Neural crest cell (in vitro differentiated cells): ENCODE results near the gene PDCD2L. TPM values are rescaled to one million over a fixed set of nuclear protein-coding genes. Genes with fewer than 3 reads are reported as not detected.
A peak's percentile ranks its signal among the peaks of the same experiment; 100 is the strongest.

Source experiments
- DNase-seq: peaks from one replicate; pipeline ENCODE4 v3.0.0; 2021; ENCODE audit warnings: low read depth, mixed read lengths, low spot score
- H3K27ac Mint-ChIP-seq: one replicate; pipeline ENCODE4 v1.8.0; 2021; ENCODE audit warnings: mild to moderate bottlenecking, mixed read lengths; ENCODE audit not compliant: unreplicated experiment
- H3K27me3 Mint-ChIP-seq: 2 replicates; pipeline ENCODE4 v1.8.0; 2021; ENCODE audit warnings: low read depth, mild to moderate bottlenecking, mixed read lengths
- H3K36me3 Mint-ChIP-seq: 2 replicates; pipeline ENCODE4 v1.8.0; 2021; ENCODE audit warnings: low read depth, mild to moderate bottlenecking, mixed read lengths
- H3K4me1 Mint-ChIP-seq: 2 replicates; pipeline ENCODE4 v1.8.0; 2021; ENCODE audit warnings: mixed read lengths
- H3K4me3 Mint-ChIP-seq: one replicate; pipeline ENCODE4 v1.8.0; 2021; ENCODE audit warnings: mild to moderate bottlenecking, mixed read lengths
- H3K9me3 Mint-ChIP-seq: 2 replicates; pipeline ENCODE4 v1.8.0; 2021; ENCODE audit warnings: mixed read lengths
- total RNA-seq: library from RNA; stranded (reverse); gene quantifications from 2 replicates; pipeline ENCODE4 v1.2.1, GENCODE V29; 2021
- TF ChIP-seq, protein P1 (sequence below): fragments of 200-600 bp; sonication (generic); conservative IDR thresholded peaks from 2 replicates; pipeline ENCODE4 v1.5.0; 2021; ENCODE audit warnings: antibody characterized with exemption, mild to moderate bottlenecking

Gene PDCD2L
- total RNA-seq, 1 donor from 2014 or later = 12.9 TPM

DNA sequence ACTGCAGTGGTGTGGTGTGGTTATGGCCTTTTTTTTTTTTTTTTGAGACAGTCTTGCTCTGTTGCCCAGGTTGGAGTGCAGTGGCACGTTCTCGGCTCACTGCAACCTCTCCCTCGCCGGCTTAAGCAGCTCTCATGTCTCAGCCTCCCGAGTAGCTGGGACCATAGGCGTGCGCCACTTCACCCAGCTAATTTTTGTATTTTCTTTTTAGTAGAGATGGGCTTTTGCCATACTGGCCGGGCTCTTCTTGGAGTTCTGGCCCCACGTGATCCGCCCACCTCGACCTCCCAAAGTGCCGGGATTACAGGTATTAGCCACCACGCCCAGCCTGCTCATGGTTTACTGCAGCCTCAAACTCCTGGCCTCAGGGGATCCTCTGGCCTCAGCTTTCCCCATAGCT is 7.0 kb downstream of the PDCD2L start:
- Mint-ChIP-seq H3K36me3 (peaks cover 2% of the 10 kb centered on the region), H3K9me3 (no peaks in the 10 kb centered on the region), H3K4me3 (no peak overlapping the region), H3K4me1 (no peaks in the 10 kb centered on the region), H3K27me3 (no peaks in the 10 kb centered on the region), H3K27ac (no peak overlapping the region)
- TF ChIP-seq, protein P1, sequence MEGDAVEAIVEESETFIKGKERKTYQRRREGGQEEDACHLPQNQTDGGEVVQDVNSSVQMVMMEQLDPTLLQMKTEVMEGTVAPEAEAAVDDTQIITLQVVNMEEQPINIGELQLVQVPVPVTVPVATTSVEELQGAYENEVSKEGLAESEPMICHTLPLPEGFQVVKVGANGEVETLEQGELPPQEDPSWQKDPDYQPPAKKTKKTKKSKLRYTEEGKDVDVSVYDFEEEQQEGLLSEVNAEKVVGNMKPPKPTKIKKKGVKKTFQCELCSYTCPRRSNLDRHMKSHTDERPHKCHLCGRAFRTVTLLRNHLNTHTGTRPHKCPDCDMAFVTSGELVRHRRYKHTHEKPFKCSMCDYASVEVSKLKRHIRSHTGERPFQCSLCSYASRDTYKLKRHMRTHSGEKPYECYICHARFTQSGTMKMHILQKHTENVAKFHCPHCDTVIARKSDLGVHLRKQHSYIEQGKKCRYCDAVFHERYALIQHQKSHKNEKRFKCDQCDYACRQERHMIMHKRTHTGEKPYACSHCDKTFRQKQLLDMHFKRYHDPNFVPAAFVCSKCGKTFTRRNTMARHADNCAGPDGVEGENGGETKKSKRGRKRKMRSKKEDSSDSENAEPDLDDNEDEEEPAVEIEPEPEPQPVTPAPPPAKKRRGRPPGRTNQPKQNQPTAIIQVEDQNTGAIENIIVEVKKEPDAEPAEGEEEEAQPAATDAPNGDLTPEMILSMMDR = no peak
- no peak for DNase-seq

DNA sequence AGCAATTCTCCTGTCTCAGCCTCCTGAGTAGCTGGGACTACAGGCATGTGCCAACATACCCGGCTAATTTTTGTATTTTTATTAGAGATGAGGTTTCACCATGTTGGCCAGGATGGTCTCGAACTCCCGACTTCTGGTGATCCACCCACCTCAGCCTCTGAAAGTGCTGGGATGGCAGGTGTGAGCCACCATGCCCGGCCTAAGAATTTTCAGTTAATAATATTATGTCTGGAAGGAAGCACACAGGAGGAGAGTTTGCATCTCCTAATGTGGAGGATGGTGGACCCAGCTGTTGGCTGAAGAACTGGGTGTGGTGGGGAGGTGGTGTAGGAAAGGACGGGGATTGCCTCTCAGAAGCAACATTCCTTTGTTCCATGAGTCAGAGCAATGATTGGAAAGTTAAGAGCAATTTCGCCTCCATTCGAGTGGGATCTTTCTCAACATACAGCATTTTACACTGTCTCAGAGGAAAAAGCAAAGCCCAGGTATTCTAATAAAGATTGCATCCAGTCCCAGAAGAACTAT is 11.9 kb downstream of the PDCD2L start:
- Mint-ChIP-seq H3K4me3 (no peak overlapping the region), H3K27me3 (no peaks in the 10 kb centered on the region), H3K27ac (no peak overlapping the region), H3K9me3 (no peaks in the 10 kb centered on the region), H3K36me3 (peaks cover 9% of the 10 kb centered on the region), H3K4me1 (no peaks in the 10 kb centered on the region)
- TF ChIP-seq, protein P1 = no peak
- DNase-seq = no peak

DNA sequence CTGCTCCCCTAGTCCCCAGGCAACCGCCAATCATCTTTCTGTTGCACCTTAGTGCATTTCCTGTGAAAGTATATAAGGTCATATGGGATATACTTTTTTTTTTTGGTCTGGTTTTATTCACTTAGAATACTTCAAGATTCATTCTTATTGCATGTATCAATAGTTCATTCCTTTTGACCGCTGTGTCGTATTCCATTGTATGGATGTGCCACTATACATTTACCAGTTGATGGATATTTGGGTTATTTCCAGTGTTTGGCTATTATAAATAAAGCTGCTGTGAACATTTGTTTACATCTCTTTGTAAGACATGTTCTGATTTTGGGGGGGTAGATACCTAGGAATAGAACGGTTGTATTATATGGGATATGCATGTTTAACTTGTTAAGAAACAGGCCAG is 14.1 kb downstream of the PDCD2L start:
- H3K36me3 Mint-ChIP-seq = peaks cover 9% of the 10 kb centered on the region

DNA sequence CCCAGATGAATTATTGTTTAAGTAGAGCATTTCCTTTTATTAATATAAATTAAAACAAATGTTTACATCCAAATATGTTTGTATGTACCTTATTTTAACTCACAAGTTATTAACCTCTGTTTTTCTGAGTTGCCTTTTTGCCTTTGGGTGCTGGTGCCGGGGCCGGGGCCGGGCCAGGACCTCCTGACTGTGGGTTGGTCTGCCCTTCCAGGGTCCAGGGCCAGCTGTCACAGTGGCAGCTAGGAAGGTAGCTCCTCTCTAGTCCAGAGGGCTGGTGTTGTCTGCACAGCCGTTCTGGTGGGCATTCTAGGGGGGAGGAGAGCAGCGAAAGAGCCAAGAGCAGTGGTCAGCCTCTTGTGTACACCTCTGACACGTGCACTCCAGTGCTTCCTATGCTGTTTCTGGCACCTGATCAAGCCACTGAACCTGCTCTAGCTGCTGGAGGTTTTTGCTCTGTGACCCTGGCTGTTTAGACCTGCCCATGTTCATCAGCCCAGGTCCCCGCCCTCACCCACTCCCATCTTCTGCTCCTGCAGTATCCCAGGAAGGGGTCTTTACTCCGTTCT is 22.0 kb downstream of the PDCD2L start:
- Mint-ChIP-seq H3K36me3 (peaks cover 2% of the 10 kb centered on the region), H3K27me3 (no peaks in the 10 kb centered on the region), H3K27ac (no peak overlapping the region), H3K4me3 (peak overlapping the region; percentile 77), H3K9me3 (no peaks in the 10 kb centered on the region), H3K4me1 (peaks cover 27% of the 10 kb centered on the region)
- no peak for DNase-seq
- TF ChIP-seq, protein P1 = no peak

More for the DNA sequence above, 14.1 kb downstream of the PDCD2L start:
- Mint-ChIP-seq H3K27ac (no peak overlapping the region), H3K4me1 (no peaks in the 10 kb centered on the region), H3K9me3 (no peaks in the 10 kb centered on the region), H3K4me3 (no peak overlapping the region), H3K27me3 (no peaks in the 10 kb centered on the region)
- TF ChIP-seq, protein P1 = no peak
- no peak for DNase-seq

DNA sequence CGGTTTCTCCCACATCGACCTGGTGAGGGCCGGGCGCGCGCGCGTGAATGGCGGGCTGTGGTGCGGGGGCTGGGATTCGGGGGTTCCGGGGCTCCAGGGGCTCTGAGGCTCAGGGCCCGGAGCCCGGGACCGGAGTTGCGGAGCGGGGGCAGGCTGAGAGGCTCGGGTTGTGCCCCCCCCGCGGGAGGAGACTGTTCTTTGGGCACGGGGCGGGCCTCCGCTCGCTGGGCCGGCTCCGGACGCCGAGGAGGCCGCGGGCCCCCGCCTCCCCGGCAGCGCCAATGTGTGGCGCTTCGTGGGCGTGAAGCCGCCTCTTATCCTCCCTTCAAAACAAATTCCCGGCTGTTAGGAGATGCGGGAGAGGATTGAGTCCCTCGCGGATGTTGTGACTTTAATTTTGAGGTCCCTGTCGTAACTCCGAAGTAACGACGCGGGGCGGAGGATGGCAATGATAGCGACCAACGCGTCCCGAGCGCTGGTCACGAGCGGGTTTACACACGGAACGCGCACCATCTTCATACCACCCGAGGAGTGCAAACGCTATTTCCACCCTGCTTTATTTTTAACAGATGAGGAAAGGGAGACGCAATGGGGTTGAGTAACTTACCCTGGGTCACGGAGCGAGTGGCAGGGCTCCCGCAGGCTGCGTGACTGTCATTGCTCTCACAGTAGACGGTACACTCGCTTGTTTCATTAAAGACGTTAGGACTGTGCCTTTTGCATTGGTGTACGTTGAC is 24.5 kb downstream of the PDCD2L start:
- H3K27ac Mint-ChIP-seq = peak overlapping the region; percentile 97
- no peaks in the 10 kb centered on the region for H3K9me3 Mint-ChIP-seq
- no peak for DNase-seq
- peaks cover 2% of the 10 kb centered on the region for H3K36me3 Mint-ChIP-seq
- peaks cover 39% of the 10 kb centered on the region for H3K4me1 Mint-ChIP-seq
- peak overlapping the region; percentile 99 for H3K4me3 Mint-ChIP-seq
- H3K27me3 Mint-ChIP-seq = no peaks in the 10 kb centered on the region
- TF ChIP-seq, protein P1 = no peak
